ENCODE data around the gene MAML3.

Gene MAML3

GRCh38 chr4:140076307-140076706 is 77.7 kb downstream of the MAML3 start:
- no peak overlapping the region for H3K4me3 ChIP-seq (ENCODE audit: low read depth, low read length)
- no peak for DNase-seq (ENCODE audit: low read depth)
- TF ChIP-seq, protein P1, sequence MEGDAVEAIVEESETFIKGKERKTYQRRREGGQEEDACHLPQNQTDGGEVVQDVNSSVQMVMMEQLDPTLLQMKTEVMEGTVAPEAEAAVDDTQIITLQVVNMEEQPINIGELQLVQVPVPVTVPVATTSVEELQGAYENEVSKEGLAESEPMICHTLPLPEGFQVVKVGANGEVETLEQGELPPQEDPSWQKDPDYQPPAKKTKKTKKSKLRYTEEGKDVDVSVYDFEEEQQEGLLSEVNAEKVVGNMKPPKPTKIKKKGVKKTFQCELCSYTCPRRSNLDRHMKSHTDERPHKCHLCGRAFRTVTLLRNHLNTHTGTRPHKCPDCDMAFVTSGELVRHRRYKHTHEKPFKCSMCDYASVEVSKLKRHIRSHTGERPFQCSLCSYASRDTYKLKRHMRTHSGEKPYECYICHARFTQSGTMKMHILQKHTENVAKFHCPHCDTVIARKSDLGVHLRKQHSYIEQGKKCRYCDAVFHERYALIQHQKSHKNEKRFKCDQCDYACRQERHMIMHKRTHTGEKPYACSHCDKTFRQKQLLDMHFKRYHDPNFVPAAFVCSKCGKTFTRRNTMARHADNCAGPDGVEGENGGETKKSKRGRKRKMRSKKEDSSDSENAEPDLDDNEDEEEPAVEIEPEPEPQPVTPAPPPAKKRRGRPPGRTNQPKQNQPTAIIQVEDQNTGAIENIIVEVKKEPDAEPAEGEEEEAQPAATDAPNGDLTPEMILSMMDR (conservative IDR thresholded peaks at IDR 0.05; ENCODE audit: low read depth, low read length), result no peak

DNA sequence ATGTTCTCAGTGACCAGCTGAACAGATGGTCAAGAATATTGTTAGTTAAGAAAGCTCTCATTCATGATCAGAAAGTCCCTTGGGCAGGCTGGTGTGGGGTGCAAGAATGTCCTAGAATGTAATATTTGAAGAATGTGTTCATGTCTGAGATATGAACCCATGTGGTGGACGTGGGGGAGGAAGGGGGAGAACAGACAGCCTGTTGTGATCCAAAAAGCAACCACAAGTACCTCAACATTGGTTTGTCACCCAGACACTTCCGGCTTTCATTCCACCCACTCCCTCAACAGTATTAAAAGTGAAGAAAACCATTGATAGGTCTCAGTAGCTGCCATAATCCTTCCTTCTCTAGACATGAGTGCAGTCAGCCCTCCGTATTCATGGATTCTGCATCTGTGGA is 82.2 kb downstream of the MAML3 start:
- no peak overlapping the region for H3K4me3 ChIP-seq (ENCODE audit: low read depth, low read length)
- peak; percentile 97 for DNase-seq (ENCODE audit: low read depth)
- TF ChIP-seq, protein P1 (conservative IDR thresholded peaks at IDR 0.05; ENCODE audit: low read depth, low read length), result no peak

GRCh38 chr4:140070973-140071372 is 83.0 kb downstream of the MAML3 start:
- TF ChIP-seq, protein P1 (conservative IDR thresholded peaks at IDR 0.05; ENCODE audit: low read depth, low read length), result no peak
- no peak for DNase-seq (ENCODE audit: low read depth)
- no peak overlapping the region for H3K4me3 ChIP-seq (ENCODE audit: low read depth, low read length)

- TF ChIP-seq, protein P1 (conservative IDR thresholded peaks at IDR 0.05; ENCODE audit: low read depth, low read length), result no peak
- no peak overlapping the region for H3K4me3 ChIP-seq (ENCODE audit: low read depth, low read length)
- DNase-seq (ENCODE audit: low read depth), result no peak
These were observed 83.6 kb downstream of the MAML3 start for GRCh38 chr4:140070366-140070765.

GRCh38 chr4:140069066-140069465 is 84.9 kb downstream of the MAML3 start:
- H3K4me3 ChIP-seq (ENCODE audit: low read depth, low read length), result no peak overlapping the region
- TF ChIP-seq, protein P1 (conservative IDR thresholded peaks at IDR 0.05; ENCODE audit: low read depth, low read length), result no peak
- DNase-seq (ENCODE audit: low read depth), result peak; percentile 72

- H3K4me3 ChIP-seq (ENCODE audit: low read depth, low read length), result no peak overlapping the region
- DNase-seq (ENCODE audit: low read depth), result no peak
- TF ChIP-seq, protein P1 (conservative IDR thresholded peaks at IDR 0.05; ENCODE audit: low read depth, low read length), result no peak
These were observed 85.7 kb downstream of the MAML3 start for GRCh38 chr4:140068271-140068670.

GRCh38 chr4:140066031-140066930 is 87.7 kb downstream of the MAML3 start:
- no peak for DNase-seq (ENCODE audit: low read depth)
- no peak overlapping the region for H3K4me3 ChIP-seq (ENCODE audit: low read depth, low read length)
- TF ChIP-seq, protein P1 (conservative IDR thresholded peaks at IDR 0.05; ENCODE audit: low read depth, low read length), result no peak
